Osteoblast (primary cell): ENCODE measurements around the gene SOD3. TPM values are rescaled to one million over a fixed set of nuclear protein-coding genes. Genes with fewer than 3 reads are reported as not detected.

ENCODE experiments used
- DNase-seq: peaks from one replicate; pipeline ENCODE4 v3.0.0; 2011; ENCODE audit warnings: low spot score, mixed read lengths; ENCODE audit not compliant: insufficient read length; ENCODE audit errors: missing footprints
- H2AFZ ChIP-seq: 2 replicates; pipeline ENCODE4 v1.6.0; 2011; ENCODE audit warnings: mild to moderate bottlenecking, low read length
- H3K27ac ChIP-seq: 2 replicates; pipeline ENCODE4 v1.5.1; 2011; ENCODE audit warnings: mild to moderate bottlenecking, low read depth, low read length, moderate library complexity
- H3K27me3 ChIP-seq: 2 replicates; pipeline ENCODE4 v1.6.0; 2012; ENCODE audit warnings: mild to moderate bottlenecking, control low read depth, inconsistent platforms, low read length, moderate library complexity; ENCODE audit not compliant: insufficient read depth
- H3K36me3 ChIP-seq: 2 replicates; pipeline ENCODE4 v1.5.1; 2011; ENCODE audit warnings: mild to moderate bottlenecking, low read length, control low read depth, moderate library complexity; ENCODE audit not compliant: insufficient read depth
- H3K4me1 ChIP-seq: 2 replicates; pipeline ENCODE4 v1.5.1; 2011; ENCODE audit warnings: mild to moderate bottlenecking, low read length, control low read depth, moderate library complexity; ENCODE audit not compliant: insufficient read depth
- H3K4me2 ChIP-seq: 2 replicates; pipeline ENCODE4 v1.6.0; 2011; ENCODE audit warnings: mild to moderate bottlenecking, low read length; ENCODE audit not compliant: insufficient read depth
- H3K4me3 ChIP-seq: fragments of 200-600 bp; sonication (generic); 3 replicates; pipeline ENCODE4 v1.5.1; 2012; ENCODE audit warnings: mild to moderate bottlenecking, low read length, inconsistent platforms; ENCODE audit not compliant: insufficient read depth
- H3K79me2 ChIP-seq: 2 replicates; pipeline ENCODE4 v1.6.0; 2012; ENCODE audit warnings: mild to moderate bottlenecking, low read length, control low read depth, inconsistent platforms; ENCODE audit not compliant: insufficient read depth
- H3K9me3 ChIP-seq: 2 replicates; pipeline ENCODE4 v1.5.1; 2011; ENCODE audit warnings: low read depth, low read length, control low read depth
- H4K20me1 ChIP-seq: 2 replicates; pipeline ENCODE4 v1.6.0; 2012; ENCODE audit warnings: mild to moderate bottlenecking, low read length, control low read depth; ENCODE audit not compliant: insufficient read depth
- total RNA-seq: library from RNA; depleted of rRNA; stranded (reverse); fragments of >200 nt; gene quantifications from 2 replicates; pipeline ENCODE4 v1.2.3, GENCODE V29; 2012
- TF ChIP-seq, protein P1 (sequence below): IDR thresholded peaks from 2 replicates; pipeline ENCODE4 v1.5.1; 2011; ENCODE audit warnings: mild to moderate bottlenecking, low read depth, low read length, moderate library complexity; ENCODE audit errors: extremely low read depth

The SOD3 gene, protein sequence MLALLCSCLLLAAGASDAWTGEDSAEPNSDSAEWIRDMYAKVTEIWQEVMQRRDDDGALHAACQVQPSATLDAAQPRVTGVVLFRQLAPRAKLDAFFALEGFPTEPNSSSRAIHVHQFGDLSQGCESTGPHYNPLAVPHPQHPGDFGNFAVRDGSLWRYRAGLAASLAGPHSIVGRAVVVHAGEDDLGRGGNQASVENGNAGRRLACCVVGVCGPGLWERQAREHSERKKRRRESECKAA
- 2.1 and 4.3 TPM in 2 replicates for total RNA-seq

DNA sequence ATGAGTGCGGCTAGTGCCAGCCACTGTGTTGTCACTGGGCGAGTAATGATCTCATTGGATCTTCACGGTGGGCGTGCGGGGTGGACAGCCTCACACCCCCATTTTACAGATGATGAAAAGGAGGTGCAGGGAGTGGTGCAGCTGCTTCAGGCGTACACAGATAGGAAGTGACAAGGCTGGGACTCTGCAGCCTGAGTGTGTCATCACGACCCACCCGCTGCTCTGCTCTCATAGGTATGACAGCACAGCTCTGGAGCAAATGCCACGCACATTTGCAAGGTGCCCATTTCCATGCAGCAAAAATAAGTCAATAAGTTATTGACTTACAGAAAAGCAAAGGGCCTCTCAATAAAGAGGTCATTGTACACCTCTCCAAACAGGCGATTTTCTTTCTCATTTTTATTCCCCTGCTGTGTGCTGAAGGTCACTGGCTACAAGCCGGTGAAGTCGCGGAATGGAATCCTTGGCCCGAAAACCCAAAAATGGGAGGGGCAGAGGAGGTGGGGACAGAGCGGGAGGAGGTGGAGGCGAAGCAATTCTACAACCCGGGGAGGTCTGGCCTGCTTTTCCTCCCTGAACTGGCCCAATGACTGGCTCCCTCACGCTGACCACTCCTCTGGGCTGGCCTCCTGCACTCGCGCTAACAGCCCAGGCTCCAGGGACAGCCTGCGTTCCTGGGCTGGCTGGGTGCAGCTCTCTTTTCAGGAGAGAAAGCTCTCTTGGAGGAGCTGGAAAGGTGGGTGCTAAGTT, at the start of gene SOD3:
TSS of gene SOD3 (plus strand) at position 658 of the 750 bp plus-strand sequence. CDS start 3,949 bp downstream, outside the sequence.
- H3K36me3 ChIP-seq: no peaks in the 10 kb centered on the region
- no peaks in the 10 kb centered on the region for H3K79me2 ChIP-seq
- peak within 1 kb of the TSS; percentile 84 for H2AFZ ChIP-seq
- no peaks in the 10 kb centered on the region for H3K27me3 ChIP-seq
- H3K27ac ChIP-seq: peak within 1 kb of the TSS; percentile 83
- peak within 1 kb of the TSS; percentile 60 for H3K4me3 ChIP-seq
- H3K4me2 ChIP-seq: peak within 1 kb of the TSS; percentile 83
- peaks cover 18% of the 10 kb centered on the region for H3K4me1 ChIP-seq
- DNase-seq: peak; percentile 98
- TF ChIP-seq, protein P1, sequence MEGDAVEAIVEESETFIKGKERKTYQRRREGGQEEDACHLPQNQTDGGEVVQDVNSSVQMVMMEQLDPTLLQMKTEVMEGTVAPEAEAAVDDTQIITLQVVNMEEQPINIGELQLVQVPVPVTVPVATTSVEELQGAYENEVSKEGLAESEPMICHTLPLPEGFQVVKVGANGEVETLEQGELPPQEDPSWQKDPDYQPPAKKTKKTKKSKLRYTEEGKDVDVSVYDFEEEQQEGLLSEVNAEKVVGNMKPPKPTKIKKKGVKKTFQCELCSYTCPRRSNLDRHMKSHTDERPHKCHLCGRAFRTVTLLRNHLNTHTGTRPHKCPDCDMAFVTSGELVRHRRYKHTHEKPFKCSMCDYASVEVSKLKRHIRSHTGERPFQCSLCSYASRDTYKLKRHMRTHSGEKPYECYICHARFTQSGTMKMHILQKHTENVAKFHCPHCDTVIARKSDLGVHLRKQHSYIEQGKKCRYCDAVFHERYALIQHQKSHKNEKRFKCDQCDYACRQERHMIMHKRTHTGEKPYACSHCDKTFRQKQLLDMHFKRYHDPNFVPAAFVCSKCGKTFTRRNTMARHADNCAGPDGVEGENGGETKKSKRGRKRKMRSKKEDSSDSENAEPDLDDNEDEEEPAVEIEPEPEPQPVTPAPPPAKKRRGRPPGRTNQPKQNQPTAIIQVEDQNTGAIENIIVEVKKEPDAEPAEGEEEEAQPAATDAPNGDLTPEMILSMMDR: no peak
- H4K20me1 ChIP-seq: no peaks in the 10 kb centered on the region
- no peaks in the 10 kb centered on the region for H3K9me3 ChIP-seq

- Histone ChIP-seq H3K4me2 (no peak overlapping the region), H4K20me1 (no peaks in the 10 kb centered on the region), H3K4me3 (no peak overlapping the region), H3K4me1 (no peaks in the 10 kb centered on the region), H3K36me3 (no peaks in the 10 kb centered on the region), H3K79me2 (no peaks in the 10 kb centered on the region), H2AFZ (no peak overlapping the region), H3K9me3 (no peaks in the 10 kb centered on the region), H3K27ac (no peak overlapping the region), H3K27me3 (peaks cover 4% of the 10 kb centered on the region)
- TF ChIP-seq, protein P1: no peak
- no peak for DNase-seq
These were observed 48.0 kb upstream of the SOD3 start for GRCh38 chr4:24747234-24747975.

DNA sequence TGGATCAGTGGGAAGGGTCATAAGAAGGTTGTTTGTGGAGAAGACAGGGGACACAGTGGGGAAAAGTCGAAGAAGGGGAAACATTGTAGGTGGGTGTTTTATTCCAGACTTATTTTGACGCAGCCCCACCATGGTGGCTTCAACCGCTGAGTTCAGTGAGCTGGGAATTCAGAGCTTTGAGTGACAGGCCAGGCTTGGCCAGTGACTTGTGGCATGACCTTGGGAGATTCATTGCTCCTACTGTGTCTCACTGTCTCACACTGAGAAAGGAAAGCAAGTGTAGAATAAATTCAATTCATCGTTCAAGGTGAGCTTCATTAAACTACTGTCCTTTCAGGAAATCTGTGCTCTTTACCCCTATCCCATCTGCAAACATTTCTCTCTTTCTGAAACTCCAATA, 47.4 kb upstream of the SOD3 start:
- TF ChIP-seq, protein P1: no peak
- no peaks in the 10 kb centered on the region for H3K9me3 ChIP-seq
- no peak overlapping the region for H3K4me3 ChIP-seq
- H2AFZ ChIP-seq: no peak overlapping the region
- H3K4me1 ChIP-seq: no peaks in the 10 kb centered on the region
- peaks cover 4% of the 10 kb centered on the region for H3K27me3 ChIP-seq
- H3K79me2 ChIP-seq: no peaks in the 10 kb centered on the region
- no peaks in the 10 kb centered on the region for H4K20me1 ChIP-seq
- DNase-seq: no peak
- no peak overlapping the region for H3K27ac ChIP-seq
- no peaks in the 10 kb centered on the region for H3K36me3 ChIP-seq
- no peak overlapping the region for H3K4me2 ChIP-seq
